Thymus (tissue), 11 donors: Measurements from ENCODE around the gene BNIP1. TPM values are rescaled to one million over a fixed set of nuclear protein-coding genes. Genes with fewer than 3 reads are reported as not detected.
"Not testable (repeated sequence)": the region's sequence is repeated elsewhere in the genome, so short reads cannot be mapped to it uniquely, and the experiment has no call there.

ENCODE experiments used
- DNase-seq, 9 donors: peaks; one replicate each; pipeline ENCODE4 v3.0.0-alpha.2; 2013; ENCODE audit warnings: low spot score in 9 of 9, low read depth in 6 of 9, missing footprints in 1 of 9
- H3K27ac ChIP-seq, 2 donors: one replicate each; pipeline ENCODE4 v1.5.1; 2013; ENCODE audit warnings: control low read depth in 1 of 2, low read depth in 1 of 2, low read length in 1 of 2, mild to moderate bottlenecking in 1 of 2, moderate library complexity in 1 of 2
- H3K27me3 ChIP-seq, 2 donors: one replicate each; pipeline ENCODE4 v1.5.1; 2013; ENCODE audit warnings: low read length in 1 of 2; ENCODE audit not compliant: control insufficient read depth in 2 of 2, insufficient read depth in 1 of 2
- H3K36me3 ChIP-seq, 2 donors: one replicate each; pipeline ENCODE4 v1.5.1; 2013; ENCODE audit warnings: low read length in 1 of 2, mild to moderate bottlenecking in 1 of 2, moderate library complexity in 1 of 2; ENCODE audit not compliant: control insufficient read depth in 2 of 2, insufficient read depth in 2 of 2
- H3K4me1 ChIP-seq, 2 donors: one replicate each; pipeline ENCODE4 v1.5.1; 2013; ENCODE audit warnings: low read length in 2 of 2; ENCODE audit not compliant: control insufficient read depth in 2 of 2, insufficient read depth in 2 of 2
- H3K4me3 ChIP-seq, 2 donors: one replicate each; pipeline ENCODE4 v1.5.1; 2013; ENCODE audit warnings: low read length in 2 of 2, control low read depth in 1 of 2, mild to moderate bottlenecking in 1 of 2
- H3K9me3 ChIP-seq, 2 donors: one replicate each; pipeline ENCODE4 v1.5.1; 2013; ENCODE audit warnings: low read length in 1 of 2, mild to moderate bottlenecking in 1 of 2; ENCODE audit not compliant: control insufficient read depth in 2 of 2, insufficient read depth in 1 of 2
- WGBS: extraction: QIAGEN DNeasy Blood & Tissue Kit; methylation state at CpG from one replicate; pipeline ENCODE4 v1.1.7; 2013; 5-methylcytosine and 5-hydroxymethylcytosine counted together
- polyA plus RNA-seq: library from polyadenylated mRNA; stranded (reverse); fragments of 200-250 nt; gene quantifications from one replicate; pipeline ENCODE4 v1.2.3, GENCODE V29; 2013
- total RNA-seq: library from RNA; stranded (reverse); fragments of 120-200 nt; gene quantifications from one replicate; pipeline ENCODE4 v1.2.4, GENCODE V29; 2013
- donor health status: healthy.

The BNIP1 gene
- total and polyA plus RNA-seq, 2 donors: 12.2 to 17.7 TPM

DNA sequence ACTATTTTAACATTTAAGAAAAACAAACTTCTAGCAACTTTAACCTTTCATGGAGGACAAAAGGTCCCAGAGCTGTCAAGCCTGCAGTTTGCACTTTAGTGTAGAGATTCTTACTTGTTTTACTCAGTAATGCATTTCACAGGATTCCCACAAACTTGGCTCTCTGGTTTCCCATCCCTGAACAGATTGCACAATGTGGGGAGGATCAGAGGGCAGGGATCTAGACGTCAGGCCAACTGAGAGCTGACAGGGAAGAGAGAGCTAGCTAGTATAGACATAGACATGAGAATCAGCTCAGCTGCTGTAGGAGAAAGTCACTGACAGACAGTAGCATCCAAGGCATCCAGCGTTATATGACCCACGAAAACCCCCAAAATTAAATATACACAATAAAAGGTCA lies 20.9 kb upstream of the BNIP1 start:
- DNase-seq: no peak
- Histone ChIP-seq H3K9me3 (no peaks in the 10 kb centered on the region), H3K36me3 (peaks cover 9 to 24% of the 10 kb centered on the region in 2 donors), H3K4me1 (no peaks in the 10 kb centered on the region), H3K27me3 (no peaks in the 10 kb centered on the region), H3K27ac (no peak overlapping the region), H3K4me3 (no peak overlapping the region)
- 96% methylated on average over 3 of the region's 3 CpGs for WGBS

DNA sequence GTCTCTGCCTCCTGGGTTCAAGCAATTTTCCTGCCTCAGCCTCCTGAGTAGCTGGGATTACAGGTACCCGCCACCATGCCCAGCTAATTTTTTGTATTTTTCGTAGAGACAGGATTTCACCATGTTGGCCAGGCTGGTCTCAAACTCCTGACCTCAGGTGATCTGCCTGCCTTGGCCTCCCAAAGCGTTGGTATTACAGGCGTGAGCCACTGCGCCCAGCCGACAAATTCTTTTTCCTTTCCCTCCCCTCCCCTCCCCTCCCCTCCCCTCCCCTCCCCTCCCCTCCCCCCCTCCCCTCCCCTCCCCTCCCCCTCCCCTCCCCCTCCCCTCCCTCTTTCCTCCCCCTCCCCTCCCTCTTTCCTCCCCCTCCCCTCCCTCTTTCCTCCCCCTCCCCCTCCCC lies 12.2 kb upstream of the BNIP1 start:
- H3K4me3 ChIP-seq, H3K4me1 ChIP-seq, DNase-seq, H3K27me3 ChIP-seq, H3K9me3 ChIP-seq, H3K27ac ChIP-seq: not testable (repeated sequence)
- peaks cover 0 to 14% of the 10 kb centered on the region in 2 donors for H3K36me3 ChIP-seq
- WGBS: 98% methylated on average over 6 of the region's 6 CpGs

DNA sequence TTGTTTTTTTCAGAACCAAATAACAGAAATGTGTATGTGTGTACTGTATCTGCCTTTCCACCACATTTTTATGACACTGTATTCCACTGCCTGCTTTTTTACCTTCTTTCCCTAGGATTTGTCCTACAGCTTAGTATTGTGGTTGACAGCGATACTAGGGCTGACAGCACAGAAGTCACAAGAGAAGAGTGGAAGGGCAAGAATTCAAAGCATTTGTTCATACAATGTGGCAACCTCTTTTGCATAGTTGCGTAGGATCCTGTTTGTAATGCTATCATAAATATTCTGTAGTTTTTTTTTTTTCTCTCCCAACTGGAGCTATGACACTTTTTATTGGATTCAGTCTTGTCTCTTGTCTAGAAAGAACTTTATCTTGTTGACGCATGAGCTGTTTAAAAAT lies 5.6 kb upstream of the BNIP1 start:
- Histone ChIP-seq H3K36me3 (no peaks in the 10 kb centered on the region), H3K27me3 (no peaks in the 10 kb centered on the region)
- 99% methylated on average over 3 of the region's 3 CpGs for WGBS

DNA sequence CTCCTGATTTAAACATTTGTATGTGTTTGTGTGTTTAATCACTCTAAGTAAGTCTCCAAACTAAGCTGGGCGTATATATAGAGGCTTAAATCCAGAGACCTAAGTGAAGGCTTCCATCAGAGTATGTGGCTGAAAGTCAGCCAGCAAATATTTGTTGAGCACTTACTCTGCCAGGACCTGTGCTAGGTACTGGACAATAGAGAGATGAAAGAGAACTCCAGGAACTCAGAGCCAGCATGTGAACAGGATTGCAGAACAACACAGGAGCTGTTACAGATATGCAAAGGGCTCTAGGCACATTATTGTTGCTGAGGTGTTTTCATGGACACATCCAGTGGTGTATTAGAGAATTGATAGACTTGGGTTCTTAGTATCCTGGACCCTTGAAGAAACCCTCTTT lies 4.7 kb upstream of the BNIP1 start:
- WGBS: 100% methylated on average over 1 of the region's 1 CpG
- H3K4me3 ChIP-seq: no peak overlapping the region
- H3K36me3 ChIP-seq: no peaks in the 10 kb centered on the region
- H3K9me3 ChIP-seq: no peaks in the 10 kb centered on the region
- H3K4me1 ChIP-seq: no peaks in the 10 kb centered on the region
- DNase-seq: no peak
- H3K27me3 ChIP-seq: no peaks in the 10 kb centered on the region
- H3K27ac ChIP-seq: no peak overlapping the region

More for the DNA sequence above, 5.6 kb upstream of the BNIP1 start:
- Histone ChIP-seq H3K9me3 (no peaks in the 10 kb centered on the region), H3K4me3 (no peak overlapping the region), H3K27ac (no peak overlapping the region), H3K4me1 (no peaks in the 10 kb centered on the region)
- no peak for DNase-seq

DNA sequence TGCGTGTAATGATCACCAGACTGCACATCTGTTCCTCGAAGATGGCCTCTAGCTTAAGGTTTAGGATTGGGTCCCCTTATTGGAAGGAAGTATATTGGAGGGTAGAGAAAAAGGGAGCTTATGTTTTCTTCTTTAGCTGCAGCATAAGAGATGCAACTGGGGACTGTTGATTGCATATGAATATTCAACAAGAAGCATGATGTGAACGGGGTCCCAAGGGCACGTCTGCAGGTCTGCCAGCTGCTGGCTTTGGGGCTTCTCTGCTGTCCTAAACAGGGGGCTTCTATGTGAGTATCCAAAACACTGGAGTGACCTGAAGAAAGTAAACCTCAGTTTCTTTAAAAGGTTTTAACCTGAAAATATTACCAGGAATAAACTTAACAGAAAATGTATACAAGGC lies 3.6 kb upstream of the BNIP1 start:
- H3K4me1 ChIP-seq: peaks cover 4 to 6% of the 10 kb centered on the region in 2 donors
- H3K36me3 ChIP-seq: no peaks in the 10 kb centered on the region
- no peak overlapping the region for H3K4me3 ChIP-seq
- 71% methylated on average over 4 of the region's 4 CpGs for WGBS
- H3K27me3 ChIP-seq: no peaks in the 10 kb centered on the region
- no peaks in the 10 kb centered on the region for H3K9me3 ChIP-seq
- DNase-seq: no peak
- no peak overlapping the region for H3K27ac ChIP-seq

DNA sequence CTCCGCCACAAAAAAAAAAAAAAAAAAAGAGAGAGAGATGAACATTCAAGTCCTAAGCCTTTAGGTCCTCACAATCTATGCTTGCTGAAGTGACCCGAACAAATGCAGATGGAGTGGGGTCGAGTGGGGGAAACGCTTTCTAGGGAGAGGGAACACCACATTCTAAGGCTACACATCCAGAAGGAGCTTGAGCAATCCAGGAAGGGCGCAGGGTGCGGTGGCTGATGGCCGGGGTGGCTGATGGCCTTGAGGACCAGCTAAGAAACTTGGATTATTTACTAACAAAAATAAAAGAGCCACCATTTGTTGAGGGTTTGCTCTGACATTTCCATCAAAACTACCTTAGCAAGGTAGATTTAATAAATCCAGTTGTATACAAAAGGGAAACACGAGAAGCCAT lies 764 bp upstream of the BNIP1 start:
- no peaks in the 10 kb centered on the region for H3K9me3 ChIP-seq
- no peak overlapping the region for H3K4me3 ChIP-seq
- H3K27ac ChIP-seq: no peak overlapping the region
- H3K36me3 ChIP-seq: peaks cover 3 to 8% of the 10 kb centered on the region in 2 donors
- 95% methylated on average over 8 of the region's 8 CpGs for WGBS
- peaks cover 4 to 6% of the 10 kb centered on the region in 2 donors for H3K4me1 ChIP-seq
- H3K27me3 ChIP-seq: no peaks in the 10 kb centered on the region
- DNase-seq: no peak

DNA sequence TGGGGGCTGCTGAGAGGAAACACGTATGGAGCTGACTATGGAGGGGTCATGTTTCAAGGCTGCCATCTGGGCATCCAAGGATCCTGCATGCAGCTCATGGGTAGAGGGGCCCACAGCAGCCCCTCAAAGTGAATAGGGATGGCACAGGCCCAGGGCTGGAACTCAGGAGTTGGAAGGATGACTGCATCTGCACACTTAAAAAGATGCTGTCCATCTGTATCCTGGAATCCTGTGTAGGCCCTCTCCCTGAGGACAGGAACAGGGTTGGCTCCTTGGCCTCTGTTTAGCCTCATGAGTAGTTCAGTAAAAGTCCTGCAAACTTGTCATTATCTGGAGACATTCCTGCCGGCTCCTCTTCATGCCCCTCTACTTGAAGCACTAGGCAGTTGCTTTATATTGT lies 4.0 kb downstream of the BNIP1 start:
- Histone ChIP-seq H3K27me3 (no peaks in the 10 kb centered on the region), H3K9me3 (no peaks in the 10 kb centered on the region), H3K27ac (no peak overlapping the region), H3K4me1 (peaks cover 4 to 6% of the 10 kb centered on the region in 2 donors), H3K4me3 (no peak overlapping the region), H3K36me3 (peaks cover 8 to 20% of the 10 kb centered on the region in 2 donors)
- WGBS: 80% methylated on average over 2 of the region's 2 CpGs
- no peak for DNase-seq

DNA sequence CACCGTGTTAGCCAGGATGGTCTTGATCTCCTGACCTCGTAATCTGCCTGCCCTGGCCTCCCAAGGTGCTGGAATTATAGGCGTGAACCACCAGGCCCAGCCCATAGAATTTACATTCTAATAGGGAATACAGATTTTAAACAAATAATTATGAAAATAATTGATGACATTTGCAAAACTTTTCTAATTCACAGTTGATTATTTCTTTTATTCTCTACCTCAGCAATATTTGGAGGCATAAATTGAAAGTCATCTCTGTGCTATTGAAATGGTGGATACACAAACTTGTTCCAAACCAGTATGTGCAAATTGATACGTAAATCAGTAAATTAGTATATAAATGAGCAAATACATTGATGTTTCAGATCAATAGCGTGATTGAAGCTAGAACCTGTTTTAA lies 8.2 kb downstream of the BNIP1 start:
- H3K36me3 ChIP-seq: peaks cover 29 to 41% of the 10 kb centered on the region in 2 donors
- no peak overlapping the region for H3K27ac ChIP-seq
- DNase-seq: no peak
- WGBS: over 99% methylated on average over 5 of the region's 5 CpGs
- H3K4me3 ChIP-seq: no peak overlapping the region
- no peaks in the 10 kb centered on the region for H3K4me1 ChIP-seq
- no peaks in the 10 kb centered on the region for H3K27me3 ChIP-seq
- no peaks in the 10 kb centered on the region for H3K9me3 ChIP-seq

DNA sequence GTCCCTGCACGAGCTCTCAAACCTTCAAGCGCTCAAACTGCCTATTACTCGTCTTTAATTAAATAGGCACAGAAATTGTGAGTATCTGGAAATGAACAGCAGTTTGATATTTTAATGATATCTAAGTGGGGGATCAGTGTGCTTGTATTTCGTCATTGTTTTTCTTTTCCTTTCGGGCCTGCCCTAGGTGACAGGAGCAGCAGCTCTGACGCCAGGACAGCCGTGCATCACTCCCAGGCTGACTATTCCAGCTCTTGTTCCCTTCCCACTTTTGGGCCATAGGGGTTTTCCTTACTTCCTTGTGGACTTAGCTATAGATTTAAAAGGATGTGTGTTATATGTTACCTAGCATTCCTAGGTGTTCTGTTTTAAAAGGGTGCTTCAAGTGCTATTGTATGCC lies 9.5 kb downstream of the BNIP1 start:
- 97% methylated on average over 7 of the region's 7 CpGs for WGBS
- Histone ChIP-seq H3K27ac (no peak overlapping the region), H3K4me3 (no peak overlapping the region), H3K4me1 (no peaks in the 10 kb centered on the region), H3K9me3 (no peaks in the 10 kb centered on the region), H3K36me3 (peaks cover 36 to 37% of the 10 kb centered on the region in 2 donors), H3K27me3 (no peaks in the 10 kb centered on the region)
- DNase-seq: no peak

DNA sequence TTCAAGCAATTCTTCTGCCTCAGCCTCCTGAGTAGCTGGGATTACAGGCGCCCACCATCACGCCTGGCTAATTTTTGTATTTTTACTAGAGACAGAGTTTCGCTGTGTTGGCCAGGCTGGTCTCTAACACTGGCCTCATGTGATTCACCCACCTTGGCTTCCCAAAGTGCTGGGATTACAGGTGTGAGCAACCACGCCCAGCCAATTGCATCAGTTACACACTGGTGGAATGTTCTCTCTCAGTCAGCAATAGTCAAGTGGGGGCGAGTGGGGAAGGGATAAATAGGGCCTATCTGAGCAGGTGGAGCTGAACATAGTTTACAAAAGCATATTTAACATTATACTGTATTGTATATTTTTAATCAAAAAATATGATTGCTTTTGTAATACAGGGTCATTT lies 10.3 kb downstream of the BNIP1 start:
- WGBS: 96% methylated on average over 5 of the region's 5 CpGs

More for the DNA sequence above, 10.3 kb downstream of the BNIP1 start:
- H3K9me3 ChIP-seq, H3K4me3 ChIP-seq, DNase-seq, H3K27me3 ChIP-seq, H3K4me1 ChIP-seq, H3K27ac ChIP-seq: not testable (repeated sequence)
- peaks cover 36 to 38% of the 10 kb centered on the region in 2 donors for H3K36me3 ChIP-seq
